GM18907 (cell line): ENCODE measurements around the gene GALK2.
"Not testable (repeated sequence)": the region's sequence is repeated elsewhere in the genome, so short reads cannot be mapped to it uniquely, and the experiment has no call there.

Source experiments
- ATAC-seq: cut with Tn5 transposase; IDR thresholded peaks from one replicate; pipeline ENCODE4 v1.9.1; 2021; ENCODE audit warnings: mild to moderate bottlenecking, moderate library complexity; ENCODE audit not compliant: unreplicated experiment

The GALK2 gene

GRCh38 chr15:49328941-49329340, 158.9 kb downstream of the GALK2 start:
- ATAC-seq: no peak

GRCh38 chr15:49330166-49330565, 160.1 kb downstream of the GALK2 start:
- ATAC-seq: no peak

GRCh38 chr15:49331442-49331841, 161.4 kb downstream of the GALK2 start:
- ATAC-seq: no peak

GRCh38 chr15:49331951-49332350, 161.9 kb downstream of the GALK2 start:
- ATAC-seq: no peak

- no peak for ATAC-seq
Observed at GRCh38 chr15:49339656-49340055, 169.6 kb downstream of the GALK2 start.

GRCh38 chr15:49343546-49343945, 173.5 kb downstream of the GALK2 start:
- ATAC-seq: no peak

- not testable (repeated sequence) for ATAC-seq
Observed at GRCh38 chr15:49354439-49354838, 184.4 kb downstream of the GALK2 start.

GRCh38 chr15:49361370-49361769, 191.3 kb downstream of the GALK2 start:
- ATAC-seq: no peak

GRCh38 chr15:49366496-49366895, 196.4 kb downstream of the GALK2 start:
- no peak for ATAC-seq

- ATAC-seq: no peak
Observed at GRCh38 chr15:49370782-49371181, 200.7 kb downstream of the GALK2 start.

- ATAC-seq: no peak
Observed at GRCh38 chr15:49372366-49372765, 202.3 kb downstream of the GALK2 start.

- no peak for ATAC-seq
Observed at GRCh38 chr15:49379996-49380395, 209.9 kb downstream of the GALK2 start.

GRCh38 chr15:49380912-49381311, 210.9 kb downstream of the GALK2 start:
- ATAC-seq: no peak
